Activated naive CD8-positive, alpha-beta T cell treated with anti-CD3 and anti-CD28 coated beads, Interleukin-2, amount 50 U/mL, for 16 hours (primary cell): Measurements from ENCODE around the gene CYP2F1.
"Not testable (repeated sequence)": the region's sequence is repeated elsewhere in the genome, so short reads cannot be mapped to it uniquely, and the experiment has no call there.

Experiments used
- DNase-seq: peaks from one replicate; pipeline ENCODE4 v3.0.0-alpha.2; 2020; ENCODE audit warnings: low read depth, low spot score

Gene CYP2F1

DNA sequence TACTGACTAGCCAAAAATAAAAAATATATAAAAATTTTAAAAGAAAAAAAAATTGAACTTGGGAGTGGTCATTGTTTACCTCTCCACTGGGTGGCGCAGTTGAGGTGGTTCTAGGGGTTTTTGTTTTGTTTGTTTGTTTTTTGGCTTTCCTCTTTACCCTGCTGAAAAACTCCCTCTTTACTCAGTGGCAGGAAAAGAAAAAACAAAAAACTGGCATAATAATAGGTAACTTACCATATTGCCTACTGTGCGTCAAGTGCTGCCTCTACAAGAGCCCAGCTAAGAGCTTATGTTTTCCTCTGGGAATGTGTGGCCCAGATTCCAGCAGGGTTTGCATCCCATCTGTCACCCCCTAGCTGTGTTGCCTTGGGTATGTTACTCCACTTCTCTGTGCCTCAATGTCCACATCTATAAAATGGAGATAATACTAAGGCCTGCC is 12.6 kb downstream of the CYP2F1 start:
- not testable (repeated sequence) for DNase-seq

DNA sequence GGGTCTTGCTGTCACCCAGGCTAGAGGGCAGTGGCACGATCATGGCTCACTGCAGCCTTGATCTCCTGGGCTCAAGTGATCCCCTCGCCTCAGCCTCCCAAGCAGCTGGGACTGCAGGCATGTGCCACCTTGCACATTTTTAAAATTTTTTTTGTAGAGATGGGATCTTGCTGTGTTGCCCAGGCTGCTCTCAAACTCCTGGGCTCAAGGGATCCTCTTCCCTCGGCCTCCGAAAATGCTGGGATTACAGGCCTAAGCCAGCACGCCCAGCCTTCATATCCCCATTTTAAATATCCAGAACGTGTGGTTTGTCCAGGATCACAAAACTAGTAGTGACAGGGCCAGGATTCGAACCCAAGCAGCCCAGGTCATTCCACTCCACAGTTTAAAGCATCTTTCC is 13.1 kb downstream of the CYP2F1 start:
- DNase-seq, result not testable (repeated sequence)

DNA sequence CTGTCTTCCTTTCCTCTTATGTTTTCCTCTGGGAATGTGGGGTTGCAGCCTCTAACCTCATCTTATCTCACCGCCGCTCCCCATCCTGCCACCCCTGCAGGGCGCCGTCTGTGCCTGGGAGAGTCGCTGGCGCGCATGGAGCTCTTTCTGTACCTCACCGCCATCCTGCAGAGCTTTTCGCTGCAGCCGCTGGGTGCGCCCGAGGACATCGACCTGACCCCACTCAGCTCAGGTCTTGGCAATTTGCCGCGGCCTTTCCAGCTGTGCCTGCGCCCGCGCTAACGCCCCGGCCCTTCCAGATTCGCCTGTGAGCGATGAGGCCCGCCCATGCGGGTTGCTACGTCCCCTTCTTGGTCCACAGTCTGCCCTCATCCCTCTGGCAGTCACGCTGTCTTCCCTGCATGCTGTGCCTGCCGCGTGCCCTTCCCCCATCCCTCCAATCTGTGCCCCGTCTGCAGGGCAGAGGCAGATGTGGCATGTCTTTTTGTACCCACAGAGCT is 13.6 kb downstream of the CYP2F1 start:
- DNase-seq, result peak; percentile 73

DNA sequence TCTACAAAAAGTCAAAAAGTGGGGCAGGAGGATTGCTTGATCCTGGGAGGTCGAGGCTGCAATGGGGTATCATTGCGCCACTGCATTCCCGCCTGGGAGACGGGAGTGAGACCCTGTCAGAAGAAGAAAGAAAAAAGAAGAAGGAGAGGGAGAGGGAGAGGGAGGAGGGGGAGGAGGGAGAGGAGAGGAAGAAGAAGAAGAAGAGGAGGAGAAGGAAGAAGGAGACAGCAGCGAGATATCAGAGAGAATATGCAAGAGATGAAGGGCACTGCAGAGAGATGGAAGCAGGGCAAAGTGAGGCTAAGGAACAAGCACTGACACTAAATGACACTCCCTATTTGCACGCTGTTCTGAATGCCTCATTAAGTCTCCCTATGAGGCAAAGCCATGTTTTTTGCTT is 14.5 kb downstream of the CYP2F1 start:
- DNase-seq, result no peak

DNA sequence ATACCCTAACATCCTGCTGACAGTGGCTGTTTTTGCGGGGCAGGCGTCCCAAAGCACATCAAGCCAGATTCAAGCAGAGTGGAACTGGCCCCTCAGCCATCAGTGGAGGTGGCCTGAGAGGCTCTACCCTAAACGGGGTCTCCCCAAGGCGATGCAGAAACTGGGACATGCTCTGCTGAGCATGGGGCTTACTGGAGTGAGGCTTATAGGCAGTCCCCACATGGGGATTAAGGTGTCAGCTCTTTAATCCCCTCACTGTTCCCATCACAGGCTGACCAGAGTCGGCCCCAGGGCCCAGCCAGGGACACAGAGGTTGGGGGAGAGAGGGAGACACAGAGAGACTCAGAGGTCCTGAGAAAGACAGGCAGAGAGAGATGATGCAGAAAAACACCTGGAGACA is 17.0 kb downstream of the CYP2F1 start:
- no peak for DNase-seq

DNA sequence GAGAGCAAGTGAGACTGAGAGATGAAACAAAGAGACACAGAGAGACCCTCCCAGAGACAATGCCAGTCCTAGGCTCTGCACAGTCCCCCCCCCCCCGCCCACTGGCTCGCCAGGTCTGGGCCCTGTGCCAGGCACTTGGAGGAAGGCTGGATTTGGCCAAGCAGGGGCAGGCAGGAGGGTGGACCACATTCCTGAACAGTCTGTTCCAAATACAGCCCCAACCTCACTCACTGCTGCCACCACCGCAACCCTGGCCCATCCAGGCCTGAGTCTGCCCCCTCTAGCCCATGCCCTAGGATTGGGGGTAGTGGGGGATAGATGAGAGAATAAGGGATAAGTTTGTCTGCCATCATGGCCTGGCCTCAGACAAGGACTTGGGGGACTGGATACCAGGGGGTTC is 19.0 kb downstream of the CYP2F1 start:
- no peak for DNase-seq

DNA sequence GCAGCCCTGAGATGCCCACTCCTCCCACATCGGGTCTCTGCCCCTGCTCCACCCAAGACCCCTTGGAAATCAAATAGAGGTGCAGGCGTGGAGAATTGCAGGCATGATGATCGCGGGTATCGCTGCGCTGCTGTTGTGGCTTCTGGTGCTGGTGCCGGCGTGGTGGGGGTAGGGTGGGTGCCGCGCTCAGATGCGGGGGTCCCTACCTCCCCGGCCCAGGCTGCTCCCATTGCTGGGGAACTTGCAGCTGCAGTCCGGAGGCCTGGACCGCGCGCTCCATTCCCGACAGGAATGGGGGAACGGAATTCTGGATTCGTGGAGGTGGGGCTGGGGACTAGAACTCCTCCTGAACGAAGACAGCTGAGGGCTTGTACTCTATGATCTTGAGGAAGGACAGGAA is 20.4 kb downstream of the CYP2F1 start:
- DNase-seq, result no peak

DNA sequence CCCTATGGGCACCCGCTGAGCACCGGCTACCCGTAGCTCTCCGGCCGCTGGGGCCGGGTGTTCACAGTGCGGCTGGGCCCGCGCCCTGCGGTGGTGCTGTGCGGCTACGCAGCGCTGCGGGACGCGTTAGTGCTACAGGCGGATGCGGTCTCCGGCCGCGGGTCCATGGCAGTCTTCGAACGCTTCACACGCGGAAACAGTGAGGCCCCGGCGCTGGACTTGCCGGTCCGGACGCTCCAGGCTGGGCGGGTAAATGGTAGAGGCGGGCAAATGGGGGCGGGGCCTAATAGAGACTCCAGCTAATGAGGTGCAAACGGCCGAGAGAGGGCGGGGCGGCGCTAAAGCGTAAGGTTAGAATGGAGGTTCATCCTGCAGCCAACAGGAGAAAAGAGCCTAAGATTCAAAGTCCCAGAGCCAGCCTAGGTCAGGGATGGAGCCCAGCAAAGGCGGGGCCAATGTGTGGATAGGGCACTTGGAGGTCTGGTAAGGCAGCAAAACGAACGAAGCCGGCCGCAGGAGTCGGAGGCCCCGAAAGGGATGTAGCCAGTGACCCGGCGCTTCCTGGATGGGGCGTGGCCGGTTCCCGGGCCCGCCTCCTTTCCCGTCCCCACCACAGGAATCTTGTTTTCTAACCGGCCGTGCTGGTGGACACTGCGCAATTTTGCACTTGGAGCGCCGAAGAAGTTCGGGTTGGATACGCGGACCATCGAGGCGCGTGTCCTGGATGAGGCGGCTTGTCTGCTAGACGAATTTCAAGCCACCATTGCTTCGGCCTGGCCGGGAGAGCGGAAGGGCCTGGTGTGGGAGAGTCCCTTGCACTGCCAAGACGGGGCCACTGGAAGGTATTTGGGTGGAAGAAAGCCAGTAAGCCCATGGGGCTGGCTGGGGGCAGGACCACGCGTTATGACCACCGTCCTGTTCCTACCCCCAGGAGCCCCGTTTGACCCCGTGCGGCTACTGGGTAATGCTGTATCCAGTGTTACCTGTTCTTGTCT is 21.5 kb downstream of the CYP2F1 start:
- DNase-seq, result not testable (repeated sequence)

DNA sequence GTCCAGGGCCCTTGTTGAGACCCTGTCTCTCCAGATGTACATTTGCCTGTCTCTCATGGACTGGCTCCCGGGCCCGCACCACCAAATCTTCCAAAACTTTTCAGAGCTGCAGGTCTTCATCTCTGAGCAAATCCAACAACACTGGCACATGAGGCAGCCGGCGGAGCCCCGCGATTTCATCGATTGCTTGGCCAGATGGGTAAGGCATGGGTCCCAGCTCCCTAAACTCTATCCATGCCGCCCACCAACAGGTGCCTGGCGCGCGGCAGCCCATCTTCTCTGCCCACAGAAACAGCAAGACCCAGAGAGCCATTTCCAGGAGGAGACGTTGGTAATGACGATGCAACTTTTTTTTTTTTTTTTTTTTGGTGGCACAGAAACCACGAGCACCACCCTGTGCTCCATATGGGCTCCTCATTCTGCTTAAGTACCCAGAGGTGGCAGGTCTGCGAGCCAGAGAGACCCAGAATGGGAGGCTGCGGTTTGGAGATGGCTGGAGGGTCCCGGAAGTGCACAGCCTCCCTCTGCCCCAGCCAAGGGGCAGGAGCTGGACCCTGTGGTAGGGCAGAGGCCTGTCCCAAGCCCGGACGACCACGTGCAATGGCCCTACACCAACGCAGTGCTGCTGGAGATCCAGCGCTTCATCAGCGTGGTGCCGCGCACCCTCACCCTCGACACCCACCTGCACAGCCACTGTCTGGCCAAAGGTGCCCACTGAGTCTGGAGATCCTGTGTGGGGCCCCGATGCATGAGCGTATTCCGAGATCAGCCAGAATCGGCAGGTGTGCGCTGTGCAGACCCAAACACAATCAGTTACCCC is 22.6 kb downstream of the CYP2F1 start:
- DNase-seq, result no peak

DNA sequence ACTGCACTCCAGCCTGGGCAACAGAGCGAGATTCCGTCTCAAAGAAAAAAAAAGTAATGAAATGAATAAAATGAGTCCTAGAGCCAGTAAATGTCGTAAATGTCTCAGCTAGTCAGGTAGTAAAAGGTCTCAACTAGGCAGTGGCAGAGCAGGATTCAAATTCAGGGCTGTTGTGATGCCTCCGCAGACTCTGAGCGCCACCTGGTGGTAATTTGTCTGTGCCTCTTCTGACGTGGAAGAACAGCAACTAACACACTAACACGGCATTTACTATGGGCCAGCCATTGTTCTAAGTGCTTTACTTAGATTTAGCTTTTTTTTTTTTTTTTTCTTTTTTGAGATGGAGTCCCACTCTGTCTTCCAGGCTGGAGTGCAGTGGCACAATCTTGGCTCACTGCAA is 30.2 kb downstream of the CYP2F1 start:
- DNase-seq, result peak; percentile 74

DNA sequence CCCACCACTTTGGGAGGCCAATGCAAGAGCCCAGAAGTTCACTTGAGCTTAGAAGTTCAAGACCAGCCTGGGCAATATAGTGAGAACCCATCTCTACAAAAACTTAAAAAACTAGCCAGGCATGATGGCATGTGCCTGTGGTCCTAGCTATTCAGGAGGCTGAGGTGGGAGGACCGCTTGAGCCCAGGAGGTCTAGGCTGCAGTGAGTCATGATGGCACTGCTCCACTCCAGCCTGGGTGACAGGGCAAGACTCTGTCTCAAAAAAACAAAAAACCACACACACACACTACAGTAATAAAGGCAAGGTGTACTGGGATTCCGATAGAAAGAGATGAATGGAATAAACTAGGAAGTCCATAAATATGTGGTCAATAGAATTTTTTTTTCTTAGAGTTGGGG is 35.6 kb downstream of the CYP2F1 start:
- DNase-seq, result no peak

DNA sequence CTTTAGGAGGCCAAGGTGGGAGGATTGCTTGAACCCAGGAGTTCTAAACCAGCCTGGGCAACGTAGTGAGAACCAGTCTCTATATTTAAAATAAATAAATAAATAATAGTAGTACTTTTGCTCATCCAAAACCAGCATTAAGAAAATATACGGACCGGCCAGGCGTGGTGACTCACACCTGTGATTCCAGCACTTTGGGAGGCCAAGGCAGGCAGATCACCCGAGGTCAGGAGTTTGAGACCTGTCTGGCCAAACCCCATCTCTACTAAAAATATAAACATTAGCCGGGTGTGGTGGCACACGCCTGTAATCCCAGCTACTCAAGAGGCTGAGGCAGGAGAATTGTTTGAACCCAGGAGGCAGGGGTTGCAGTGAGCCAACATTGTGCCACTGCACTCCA is 36.8 kb downstream of the CYP2F1 start:
- not testable (repeated sequence) for DNase-seq

DNA sequence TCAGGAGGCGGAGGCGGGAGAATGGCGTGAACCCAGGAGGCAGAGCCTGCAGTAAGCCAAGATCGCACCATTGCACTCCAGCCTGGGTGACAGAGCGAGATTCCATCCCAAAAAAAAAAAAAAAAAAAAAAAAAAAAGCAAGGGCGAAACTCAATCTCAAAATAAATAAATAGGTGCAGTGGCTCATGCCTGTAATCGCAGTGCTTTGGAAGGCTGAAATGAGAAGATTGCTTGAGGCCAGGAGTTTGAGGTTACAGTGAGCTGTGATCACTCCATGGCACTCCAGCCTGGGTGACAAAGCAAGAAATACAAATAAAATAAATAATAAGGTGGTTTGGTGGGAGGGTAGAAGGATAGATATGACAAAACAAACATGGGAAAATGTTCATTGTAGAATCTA is 39.8 kb downstream of the CYP2F1 start:
- DNase-seq, result no peak

DNA sequence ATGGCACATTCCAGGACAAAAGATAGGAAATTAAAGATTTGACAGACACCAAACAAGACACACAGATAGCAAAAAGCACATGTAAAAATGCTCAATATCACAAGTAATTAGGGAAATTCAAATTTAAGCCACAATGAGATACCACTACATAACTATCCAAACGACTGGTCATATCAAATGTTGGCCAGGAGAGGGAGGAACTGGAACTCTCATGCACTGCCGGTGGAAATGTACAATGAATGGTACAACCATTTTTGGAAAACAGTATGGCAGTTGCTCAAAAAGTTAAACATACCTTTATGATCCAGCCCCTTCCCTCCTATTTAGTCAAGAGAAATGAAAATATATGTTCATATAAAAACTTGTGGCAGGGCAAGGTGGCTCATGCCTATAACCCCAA is 42.0 kb downstream of the CYP2F1 start:
- no peak for DNase-seq

DNA sequence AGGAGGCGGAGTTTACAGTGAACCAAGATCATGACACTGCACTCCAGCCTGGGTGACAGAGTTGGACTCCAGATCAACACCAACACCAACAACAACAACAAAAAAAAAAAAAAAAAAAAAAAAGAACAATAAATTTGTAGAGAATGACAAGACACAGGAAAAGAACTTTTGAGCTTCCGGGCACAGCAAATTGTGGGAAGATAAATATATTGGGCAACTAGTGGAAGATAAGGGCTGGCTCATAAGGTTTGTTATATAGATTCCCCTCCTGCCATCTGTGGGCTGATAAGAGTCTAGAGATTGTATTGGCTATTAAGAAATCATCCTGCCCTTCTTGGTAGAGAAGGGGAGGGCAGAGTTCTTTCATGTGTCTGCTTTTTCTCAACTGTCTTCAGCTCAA is 45.6 kb downstream of the CYP2F1 start:
- no peak for DNase-seq

DNA sequence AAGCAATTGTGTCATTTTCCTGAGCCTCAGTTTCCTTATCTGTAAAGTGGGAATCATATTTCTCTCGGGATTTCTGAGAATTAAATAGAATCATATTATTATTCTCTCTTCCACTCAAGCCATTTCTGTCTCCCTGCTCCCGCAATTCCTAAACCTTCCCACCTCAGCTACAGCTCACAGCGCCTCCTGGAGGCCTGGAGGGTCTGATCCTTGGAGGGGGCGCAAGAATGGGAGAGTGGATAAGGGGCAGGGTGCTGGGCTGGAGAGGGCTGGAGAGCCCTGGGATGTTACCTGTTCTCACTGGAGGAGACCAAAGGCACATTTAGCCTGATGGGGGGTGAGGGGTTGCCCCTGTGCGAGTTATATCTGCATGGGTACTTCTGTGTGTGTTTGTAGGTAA is 47.7 kb downstream of the CYP2F1 start:
- no peak for DNase-seq

DNA sequence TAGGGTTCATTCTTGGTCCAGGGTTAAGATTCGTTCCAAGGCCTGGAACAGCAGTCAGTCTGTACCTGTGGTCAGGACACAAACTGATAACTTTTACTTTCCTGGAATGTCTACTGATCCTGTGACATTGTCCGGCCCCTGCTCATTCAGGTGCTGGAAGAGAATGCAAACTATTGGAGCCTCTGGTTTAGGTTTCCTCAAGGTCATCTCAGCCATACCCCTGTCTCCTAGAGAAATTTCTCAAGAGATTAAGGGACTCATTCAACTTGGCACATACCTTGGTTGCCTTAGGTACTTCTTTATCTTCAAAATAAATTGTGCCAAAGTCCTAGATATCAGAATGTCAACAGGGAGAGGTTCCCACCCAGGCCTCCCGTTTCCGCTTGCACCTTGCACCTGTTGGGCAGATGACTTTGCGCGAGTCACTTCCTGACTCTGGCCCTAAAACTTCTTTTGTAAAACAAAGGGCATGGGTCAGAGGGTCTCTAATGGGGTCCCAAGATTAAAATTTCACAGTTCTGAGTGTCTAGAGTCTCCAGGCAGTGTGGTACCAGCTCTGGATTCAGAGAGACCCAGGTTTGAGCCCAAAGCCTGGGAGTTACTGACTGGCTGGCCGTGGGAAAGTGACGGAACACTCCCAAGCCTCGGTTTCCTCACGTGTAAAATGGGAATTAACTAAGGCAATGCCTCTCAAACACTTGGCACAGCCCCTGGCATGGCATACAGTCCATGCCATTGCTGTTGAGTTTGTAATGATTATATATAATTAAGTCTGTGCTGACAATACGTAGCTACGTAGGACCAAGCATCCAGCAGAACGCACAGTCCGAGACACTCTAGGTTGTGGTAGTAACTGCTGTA is 52.9 kb downstream of the CYP2F1 start:
- DNase-seq, result no peak

DNA sequence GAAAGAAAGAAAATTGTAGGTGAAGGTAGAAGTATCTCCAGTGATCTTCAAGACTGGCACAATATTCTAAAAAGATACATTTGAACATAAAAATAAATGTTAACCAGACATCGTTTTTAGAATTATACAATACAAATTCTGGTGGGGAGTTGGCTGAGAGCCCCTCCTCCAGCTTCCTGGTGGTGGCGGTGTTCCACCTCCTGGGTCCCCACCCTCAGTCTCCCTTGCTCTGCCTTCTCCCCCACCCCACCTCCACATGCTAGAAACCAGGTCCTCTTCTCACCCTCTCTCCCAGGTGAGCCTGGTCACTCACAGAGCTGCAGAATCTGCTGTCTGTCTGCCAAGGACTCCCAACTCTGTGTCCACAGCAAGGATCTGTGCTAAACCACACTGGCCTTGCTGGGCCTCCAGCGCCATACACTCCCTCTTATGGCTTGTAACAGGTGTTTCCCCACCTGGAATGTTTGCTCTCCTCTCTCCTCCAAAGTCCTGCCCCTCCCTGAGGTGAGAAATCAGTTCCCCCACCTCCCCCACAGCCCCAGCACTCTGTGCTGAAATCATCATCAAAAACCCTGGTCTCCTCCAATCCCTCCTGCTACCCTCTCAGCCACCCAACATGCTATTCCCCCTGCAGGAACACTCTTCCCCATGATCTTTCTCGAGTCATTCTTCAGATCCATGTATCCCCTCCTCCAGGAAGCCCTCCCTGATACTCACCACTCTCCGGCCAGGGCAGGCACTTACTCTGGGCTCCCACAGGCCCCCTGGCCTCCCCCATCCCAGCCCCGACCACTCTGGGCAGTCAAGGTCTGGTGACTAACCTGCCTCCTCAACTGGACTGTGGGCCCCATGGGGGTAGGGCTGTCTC is 58.3 kb downstream of the CYP2F1 start:
- no peak for DNase-seq

DNA sequence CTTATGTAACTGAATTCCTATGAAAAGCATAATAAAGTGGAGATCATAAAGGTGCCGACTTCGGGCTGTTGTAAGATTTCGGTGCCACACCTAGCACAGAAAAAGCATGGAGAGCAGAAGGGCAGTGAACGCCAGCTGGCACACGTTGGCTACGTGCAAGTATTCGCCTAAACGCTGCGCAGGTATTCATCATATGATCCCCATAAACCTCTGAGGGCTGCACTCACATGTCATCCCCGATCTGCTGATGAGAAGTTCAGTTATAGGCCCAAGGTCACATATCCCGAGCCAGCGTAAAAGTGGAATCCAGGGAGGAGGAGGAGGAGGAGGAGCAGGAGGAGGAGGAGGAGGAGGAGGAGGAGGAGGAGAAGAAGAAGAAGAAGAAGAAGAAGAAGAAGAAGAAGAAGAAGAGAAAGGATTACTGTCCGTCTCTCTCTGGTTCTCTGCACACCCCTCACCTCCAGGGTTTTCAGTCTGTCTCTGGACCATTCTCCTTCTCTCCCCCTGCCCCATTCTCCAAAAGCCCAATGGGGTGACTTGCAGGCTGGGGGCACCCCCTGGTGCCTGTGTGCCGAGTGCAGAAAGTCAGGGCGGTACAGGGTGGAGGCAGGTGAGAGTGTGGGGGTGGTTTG is 60.2 kb downstream of the CYP2F1 start:
- no peak for DNase-seq
